Activated naive CD8-positive, alpha-beta T cell treated with anti-CD3 and anti-CD28 coated beads for 36 hours (primary cell): Measurements from ENCODE around the gene ZNRF3. TPM values are rescaled to one million over a fixed set of nuclear protein-coding genes. Genes with fewer than 3 reads are reported as not detected.

Experiments used
- DNase-seq: peaks from one replicate; pipeline ENCODE4 v3.0.0; 2021
- H3K27ac Mint-ChIP-seq: one replicate; pipeline ENCODE4 v1.8.0; 2022; ENCODE audit warnings: mild to moderate bottlenecking, moderate library complexity, mixed read lengths
- H3K27me3 Mint-ChIP-seq: one replicate; pipeline ENCODE4 v1.8.0; 2022; ENCODE audit warnings: mild to moderate bottlenecking, mixed read lengths
- H3K36me3 Mint-ChIP-seq: one replicate; pipeline ENCODE4 v1.8.0; 2021; ENCODE audit warnings: mild to moderate bottlenecking, mixed read lengths
- H3K4me1 Mint-ChIP-seq: one replicate; pipeline ENCODE4 v1.8.0; 2021; ENCODE audit warnings: mixed read lengths
- H3K4me3 Mint-ChIP-seq: one replicate; pipeline ENCODE4 v1.8.0; 2022; ENCODE audit warnings: mild to moderate bottlenecking, moderate library complexity, mixed read lengths
- H3K9me3 Mint-ChIP-seq: one replicate; pipeline ENCODE4 v1.8.0; 2022; ENCODE audit warnings: mixed read lengths
- total RNA-seq, 2 experiments: library from RNA; stranded (reverse); gene quantifications; one replicate each; pipeline ENCODE4 v1.2.3, GENCODE V29; 2021

The ZNRF3 gene
- total RNA-seq, 2 experiments from 2014 or later = 2.2 to 2.4 TPM

DNA sequence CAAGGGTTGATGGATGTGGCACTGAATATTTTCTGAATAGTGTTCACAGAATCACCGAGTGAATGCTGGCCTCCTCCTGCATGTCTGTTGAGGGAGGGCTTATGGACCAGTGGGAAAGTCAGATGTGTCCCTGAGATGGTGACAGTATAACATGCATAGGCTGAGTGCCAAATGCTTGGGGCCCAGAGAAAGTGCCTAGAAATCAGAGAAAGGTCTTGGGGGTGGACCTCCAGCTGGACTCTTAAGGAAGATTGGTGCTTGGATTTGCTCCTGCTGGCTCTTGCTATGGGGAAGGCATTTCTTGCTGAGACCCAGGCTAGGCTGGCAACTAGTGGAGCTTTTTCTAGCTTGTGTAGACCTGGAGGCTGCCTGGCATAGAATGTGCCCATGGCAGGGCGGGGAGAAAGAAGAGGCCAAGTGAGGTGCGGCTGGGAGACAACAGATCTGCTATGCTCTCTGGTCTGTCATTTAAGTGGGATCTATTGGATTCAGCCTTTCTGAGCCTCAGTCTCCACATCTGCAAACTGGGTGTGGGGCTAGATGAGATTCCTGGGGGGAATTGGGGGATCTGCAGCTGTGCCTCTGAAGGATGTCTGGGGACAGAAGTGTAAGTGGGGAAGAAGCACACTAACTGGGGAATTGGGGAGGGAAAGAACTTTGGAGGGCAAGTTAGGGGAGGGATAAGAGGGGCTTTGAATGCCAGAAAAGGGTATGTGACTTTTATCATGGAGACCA lies 27.4 kb downstream of the ZNRF3 start:
- Mint-ChIP-seq H3K4me1 (peaks cover 36% of the 10 kb centered on the region), H3K27me3 (peaks cover 28% of the 10 kb centered on the region), H3K27ac (no peak overlapping the region), H3K4me3 (no peak overlapping the region), H3K9me3 (no peaks in the 10 kb centered on the region), H3K36me3 (peaks cover 2% of the 10 kb centered on the region)
- DNase-seq = no peak

DNA sequence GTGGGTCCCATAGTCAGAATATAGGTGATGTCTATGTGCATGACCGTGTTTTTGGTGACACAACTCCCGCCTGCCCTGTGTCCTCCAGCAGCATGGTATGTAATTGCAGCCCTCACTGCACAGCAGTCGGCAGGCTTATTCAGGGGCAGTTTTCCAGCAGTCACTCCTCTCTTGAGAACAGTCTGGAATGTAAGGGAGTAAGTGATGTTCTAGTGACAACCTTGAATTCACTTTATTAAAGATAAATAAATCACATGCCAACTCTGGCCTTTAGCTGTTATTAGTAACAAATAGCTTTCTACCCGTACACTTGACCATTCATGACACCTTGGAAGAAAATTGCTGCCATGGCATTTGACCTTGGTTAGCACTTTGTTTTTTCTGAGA lies 27.9 kb downstream of the ZNRF3 start:
- H3K4me1 Mint-ChIP-seq = peaks cover 35% of the 10 kb centered on the region
- no peak overlapping the region for H3K27ac Mint-ChIP-seq
- H3K36me3 Mint-ChIP-seq = peaks cover 2% of the 10 kb centered on the region
- no peak overlapping the region for H3K4me3 Mint-ChIP-seq
- H3K9me3 Mint-ChIP-seq = no peaks in the 10 kb centered on the region
- peaks cover 32% of the 10 kb centered on the region for H3K27me3 Mint-ChIP-seq
- no peak for DNase-seq

DNA sequence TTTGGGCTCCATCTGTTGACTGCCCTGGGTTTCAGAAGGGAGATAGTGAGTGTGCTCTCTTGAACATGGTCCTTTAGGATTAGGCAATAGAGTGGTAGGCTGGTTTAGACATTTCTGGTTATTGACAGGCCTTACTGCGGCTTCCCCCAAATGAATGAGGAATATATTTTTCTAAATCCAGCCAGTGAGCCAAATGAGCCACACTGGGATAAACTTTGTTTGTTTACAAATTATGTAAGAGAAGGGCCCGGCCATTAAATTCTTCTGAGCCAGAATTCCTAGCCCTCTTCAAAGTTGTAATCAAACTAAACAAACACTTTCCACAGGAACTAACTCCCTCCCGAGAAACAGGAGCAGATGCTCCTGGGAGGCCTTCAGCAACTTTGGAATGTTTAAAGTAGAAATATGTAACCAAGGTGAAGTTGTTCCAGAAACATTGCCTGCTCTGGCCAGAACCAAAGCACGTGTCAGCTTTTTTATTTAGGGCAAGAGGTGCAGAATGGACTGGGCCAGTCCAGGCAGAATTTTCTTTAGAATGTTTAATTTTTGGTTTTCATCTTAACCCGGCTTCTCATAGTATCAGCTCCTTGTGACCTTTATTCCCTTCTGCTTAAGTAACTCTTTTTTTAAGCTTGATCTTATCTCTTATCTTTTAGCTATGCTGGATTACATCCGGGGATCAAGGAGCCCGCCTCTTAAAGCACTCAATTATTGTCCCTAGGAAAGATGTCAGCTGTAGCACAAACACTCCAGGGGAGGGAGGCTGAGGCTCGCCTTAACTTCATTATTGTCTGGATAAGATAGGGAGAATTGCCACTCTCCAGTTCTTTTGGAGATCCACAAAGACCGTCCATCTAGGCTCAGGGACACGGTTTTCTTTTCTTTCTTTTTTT lies 28.7 kb downstream of the ZNRF3 start:
- H3K4me3 Mint-ChIP-seq = no peak overlapping the region
- peaks cover 37% of the 10 kb centered on the region for H3K27me3 Mint-ChIP-seq
- H3K4me1 Mint-ChIP-seq = peaks cover 29% of the 10 kb centered on the region
- no peaks in the 10 kb centered on the region for H3K9me3 Mint-ChIP-seq
- H3K36me3 Mint-ChIP-seq = peaks cover 2% of the 10 kb centered on the region
- no peak for DNase-seq
- H3K27ac Mint-ChIP-seq = no peak overlapping the region

DNA sequence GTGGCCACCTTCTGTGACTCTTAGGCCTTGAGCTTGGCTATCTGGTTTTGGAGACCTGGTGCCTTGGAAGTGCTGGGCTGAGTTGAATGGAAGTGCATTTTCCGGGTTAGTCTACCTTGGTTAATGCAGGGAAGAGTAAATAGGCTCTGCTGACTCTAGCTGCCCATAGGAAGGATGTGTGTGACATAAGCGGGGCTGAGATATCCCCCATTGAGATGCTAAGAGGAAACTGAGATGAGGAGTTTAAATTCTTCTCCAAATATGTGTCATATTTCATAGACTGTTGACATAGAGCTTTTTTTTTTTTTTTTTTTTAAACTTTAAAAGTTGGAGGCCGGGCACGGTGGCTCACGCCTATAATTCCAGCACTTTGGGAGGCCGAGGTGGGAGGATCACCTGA lies 30.8 kb downstream of the ZNRF3 start:
- H3K4me1 Mint-ChIP-seq = peaks cover 9% of the 10 kb centered on the region
- no peak overlapping the region for H3K27ac Mint-ChIP-seq
- DNase-seq = no peak
- H3K36me3 Mint-ChIP-seq = no peaks in the 10 kb centered on the region
- no peak overlapping the region for H3K4me3 Mint-ChIP-seq
- H3K9me3 Mint-ChIP-seq = no peaks in the 10 kb centered on the region
- H3K27me3 Mint-ChIP-seq = peaks cover 49% of the 10 kb centered on the region

DNA sequence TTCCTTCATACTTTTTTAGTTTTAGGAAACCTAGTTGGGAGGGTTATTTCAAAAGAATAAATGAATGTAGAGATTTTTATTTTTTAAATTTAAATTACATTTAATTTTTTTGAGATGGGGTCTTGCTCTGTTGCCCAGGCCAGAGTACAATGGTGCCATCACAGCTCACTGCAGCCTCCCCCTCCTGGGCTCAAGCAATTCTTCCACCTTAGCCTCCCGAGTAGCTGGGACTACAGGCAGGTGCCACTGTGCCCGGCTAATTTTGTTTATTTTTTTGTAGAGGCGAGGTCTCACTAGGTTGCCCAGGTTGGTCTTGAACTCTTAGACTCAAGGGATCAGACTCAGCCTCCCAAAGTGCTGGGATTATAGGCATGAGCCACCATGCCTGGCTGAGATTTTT lies 32.6 kb downstream of the ZNRF3 start:
- peaks cover 48% of the 10 kb centered on the region for H3K27me3 Mint-ChIP-seq
- no peaks in the 10 kb centered on the region for H3K36me3 Mint-ChIP-seq
- no peak for DNase-seq
- H3K4me3 Mint-ChIP-seq = no peak overlapping the region
- no peak overlapping the region for H3K27ac Mint-ChIP-seq
- peaks cover 7% of the 10 kb centered on the region for H3K4me1 Mint-ChIP-seq
- H3K9me3 Mint-ChIP-seq = no peaks in the 10 kb centered on the region

DNA sequence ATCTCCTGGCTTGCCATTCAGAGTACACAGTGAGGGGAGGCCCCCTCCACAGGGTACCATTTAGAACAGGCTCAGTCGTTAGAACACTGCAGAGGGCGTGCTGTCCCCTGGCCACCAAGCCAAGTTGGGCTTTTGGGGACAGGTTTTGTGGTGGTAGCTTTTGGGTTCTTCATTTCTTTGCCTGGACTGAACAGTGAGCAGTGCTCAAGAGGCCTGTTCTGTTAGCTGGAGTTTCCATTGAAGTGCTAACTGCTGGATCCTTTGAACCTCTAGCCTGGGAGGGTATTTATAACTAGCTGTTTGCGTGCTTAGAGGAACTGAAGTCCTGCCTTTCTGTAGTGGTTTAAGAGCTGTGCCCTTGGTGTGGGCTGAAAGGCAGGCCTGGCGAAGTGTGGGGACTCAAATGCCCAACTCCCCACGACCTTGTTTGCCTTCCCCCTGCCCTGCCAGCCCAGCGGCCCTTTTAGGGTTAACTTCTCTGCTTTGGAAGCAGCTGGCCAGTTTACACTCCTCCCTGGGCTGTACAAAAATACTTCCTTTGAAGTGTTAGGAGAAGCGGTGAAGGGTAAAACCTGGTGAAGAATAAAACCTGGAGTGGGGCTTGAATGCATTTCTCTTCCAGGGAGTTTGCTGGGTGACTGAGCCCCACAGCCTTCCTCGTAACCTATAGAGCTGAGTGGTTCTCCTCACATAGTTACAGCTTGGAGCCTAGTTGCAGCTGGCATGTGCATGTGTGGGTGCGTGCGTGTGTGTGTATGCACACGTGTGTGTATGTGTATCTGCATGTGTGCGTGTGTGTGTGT lies 34.6 kb downstream of the ZNRF3 start:
- DNase-seq = no peak
- Mint-ChIP-seq H3K9me3 (no peaks in the 10 kb centered on the region), H3K27me3 (peaks cover 60% of the 10 kb centered on the region), H3K36me3 (no peaks in the 10 kb centered on the region), H3K27ac (no peak overlapping the region), H3K4me3 (no peak overlapping the region), H3K4me1 (peaks cover 11% of the 10 kb centered on the region)

DNA sequence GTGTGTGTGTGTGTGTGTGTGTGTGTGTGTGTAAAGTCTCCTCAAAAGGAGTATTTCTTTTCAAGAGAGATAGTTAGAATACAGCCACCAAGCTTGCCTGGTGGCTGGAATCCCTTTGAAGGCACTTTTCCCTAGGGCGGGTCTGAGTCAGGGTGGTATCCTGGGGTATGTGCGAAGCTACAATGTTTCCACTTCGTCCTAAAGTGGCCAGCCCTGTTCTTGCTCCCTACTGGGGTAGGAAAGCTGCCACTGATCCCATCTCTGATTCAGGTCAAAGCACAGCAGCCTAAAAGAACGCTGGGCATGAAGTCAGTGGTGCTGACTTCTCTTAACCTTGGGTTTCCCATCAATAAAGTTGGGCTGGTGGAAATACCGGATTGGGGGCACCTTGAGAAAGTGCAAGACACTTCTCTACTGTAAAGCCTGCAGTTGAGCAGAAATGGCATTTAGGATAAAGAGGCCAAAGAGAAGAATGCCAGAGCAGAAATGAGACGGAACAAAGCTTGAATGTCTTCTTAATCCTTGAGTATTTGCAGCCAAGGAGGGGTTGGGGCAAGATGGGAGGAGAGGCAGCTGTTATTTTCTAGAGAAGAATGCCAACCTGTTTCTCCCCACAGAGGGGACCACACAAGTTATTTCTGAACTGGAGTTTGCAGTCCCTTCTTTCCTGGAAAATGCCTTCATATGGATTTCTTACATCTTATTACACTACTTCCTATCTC lies 35.3 kb downstream of the ZNRF3 start:
- H3K4me3 Mint-ChIP-seq = no peak overlapping the region
- DNase-seq = no peak
- peaks cover 11% of the 10 kb centered on the region for H3K4me1 Mint-ChIP-seq
- no peaks in the 10 kb centered on the region for H3K9me3 Mint-ChIP-seq
- no peaks in the 10 kb centered on the region for H3K36me3 Mint-ChIP-seq
- H3K27me3 Mint-ChIP-seq = peaks cover 63% of the 10 kb centered on the region
- no peak overlapping the region for H3K27ac Mint-ChIP-seq

DNA sequence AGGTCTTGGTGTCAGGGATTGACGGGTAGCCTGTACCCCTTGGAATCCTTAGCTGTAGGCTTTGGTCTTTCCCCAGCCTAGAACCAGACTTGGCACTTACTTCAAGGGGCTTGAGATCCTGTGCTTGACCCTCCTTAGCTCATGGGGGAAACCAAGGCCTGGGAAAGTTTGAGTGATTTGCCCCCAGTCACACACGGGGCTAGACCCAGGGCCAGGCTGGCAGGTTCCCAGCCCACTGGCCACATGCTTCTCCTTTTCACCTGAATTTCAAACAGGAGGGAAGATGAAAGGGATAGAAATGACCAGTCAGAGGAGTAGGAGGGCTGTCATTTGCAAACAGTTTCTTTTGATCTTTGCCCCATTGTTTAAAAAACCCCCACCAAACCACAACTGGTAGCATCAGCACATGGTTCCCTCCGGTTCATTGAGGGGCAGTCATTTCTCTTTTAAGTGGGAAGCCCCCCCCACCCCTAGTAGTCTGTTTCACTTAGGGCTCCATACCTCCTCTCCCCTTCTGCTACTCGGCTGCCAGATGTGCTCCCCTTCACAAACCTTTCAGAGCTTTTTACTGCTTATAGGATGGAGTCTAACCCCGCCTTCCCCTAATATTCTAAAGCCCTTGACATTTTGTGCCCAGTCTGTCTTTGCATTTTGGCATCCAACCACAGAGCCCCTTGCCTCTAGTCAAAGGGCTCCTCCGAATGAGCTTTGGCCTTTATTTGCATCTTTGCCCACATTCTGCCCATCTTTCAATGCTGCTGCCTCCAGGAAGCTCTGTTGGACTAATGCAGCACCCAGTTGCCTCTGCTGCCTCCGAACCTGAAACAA lies 37.6 kb downstream of the ZNRF3 start:
- Mint-ChIP-seq H3K4me1 (peaks cover 11% of the 10 kb centered on the region), H3K27me3 (peaks cover 75% of the 10 kb centered on the region), H3K27ac (no peak overlapping the region), H3K36me3 (no peaks in the 10 kb centered on the region), H3K4me3 (no peak overlapping the region), H3K9me3 (no peaks in the 10 kb centered on the region)
- no peak for DNase-seq

DNA sequence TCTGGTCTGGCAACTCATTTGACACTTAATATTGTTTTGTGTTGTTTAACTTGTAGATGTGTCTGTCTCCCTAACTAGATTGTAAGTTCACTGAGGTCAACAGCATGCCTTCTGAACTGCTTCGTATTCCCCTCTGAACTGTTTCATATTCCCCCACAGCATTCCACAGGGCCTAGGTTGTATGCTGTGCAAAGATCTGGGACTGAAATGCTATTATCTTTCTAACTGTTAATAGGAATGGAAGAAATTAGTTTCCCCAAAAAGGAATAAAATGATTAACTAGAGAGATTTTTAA lies 38.2 kb downstream of the ZNRF3 start:
- H3K4me3 Mint-ChIP-seq = no peak overlapping the region

DNA sequence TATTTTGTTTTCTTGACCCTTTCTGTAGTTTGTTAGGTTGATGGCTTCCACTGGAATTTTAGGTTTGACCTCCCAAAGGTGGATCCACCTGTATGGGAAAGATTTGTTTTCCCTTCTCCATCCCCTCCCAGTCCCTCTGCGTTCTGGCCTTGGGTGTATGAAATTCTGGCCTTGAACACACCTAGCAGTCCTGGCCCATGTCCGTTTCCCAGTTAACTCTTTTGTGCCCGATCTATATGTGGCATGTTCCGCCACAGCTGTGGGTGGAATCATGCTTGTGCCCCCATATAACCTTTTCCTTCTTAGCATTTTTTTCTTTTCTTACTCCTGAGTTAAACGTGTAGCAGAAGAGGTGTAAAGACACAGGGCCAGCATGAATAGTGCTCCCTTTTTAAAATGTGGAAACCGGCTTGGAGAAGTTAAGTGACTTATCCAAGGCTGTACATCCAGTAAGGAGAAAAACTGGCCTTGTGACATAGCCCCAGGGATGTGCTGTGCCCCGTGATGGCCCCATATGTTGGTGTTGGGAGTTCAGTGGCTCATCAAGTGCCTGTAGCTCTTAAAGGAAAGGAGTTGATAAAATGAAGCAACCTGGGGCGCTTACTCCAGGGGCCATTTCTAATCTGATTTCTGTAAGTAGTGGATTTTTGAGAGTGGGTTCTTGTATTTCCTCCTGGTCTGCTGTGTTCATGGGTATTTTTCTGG lies 39.3 kb downstream of the ZNRF3 start:
- Mint-ChIP-seq H3K4me1 (peaks cover 10% of the 10 kb centered on the region), H3K27ac (no peak overlapping the region), H3K9me3 (no peaks in the 10 kb centered on the region), H3K27me3 (peaks cover 79% of the 10 kb centered on the region), H3K36me3 (no peaks in the 10 kb centered on the region), H3K4me3 (no peak overlapping the region)
- no peak for DNase-seq

More for the DNA sequence above, 38.2 kb downstream of the ZNRF3 start:
- Mint-ChIP-seq H3K9me3 (no peaks in the 10 kb centered on the region), H3K36me3 (no peaks in the 10 kb centered on the region), H3K27me3 (peaks cover 73% of the 10 kb centered on the region), H3K27ac (no peak overlapping the region), H3K4me1 (peaks cover 11% of the 10 kb centered on the region)
- DNase-seq = no peak

DNA sequence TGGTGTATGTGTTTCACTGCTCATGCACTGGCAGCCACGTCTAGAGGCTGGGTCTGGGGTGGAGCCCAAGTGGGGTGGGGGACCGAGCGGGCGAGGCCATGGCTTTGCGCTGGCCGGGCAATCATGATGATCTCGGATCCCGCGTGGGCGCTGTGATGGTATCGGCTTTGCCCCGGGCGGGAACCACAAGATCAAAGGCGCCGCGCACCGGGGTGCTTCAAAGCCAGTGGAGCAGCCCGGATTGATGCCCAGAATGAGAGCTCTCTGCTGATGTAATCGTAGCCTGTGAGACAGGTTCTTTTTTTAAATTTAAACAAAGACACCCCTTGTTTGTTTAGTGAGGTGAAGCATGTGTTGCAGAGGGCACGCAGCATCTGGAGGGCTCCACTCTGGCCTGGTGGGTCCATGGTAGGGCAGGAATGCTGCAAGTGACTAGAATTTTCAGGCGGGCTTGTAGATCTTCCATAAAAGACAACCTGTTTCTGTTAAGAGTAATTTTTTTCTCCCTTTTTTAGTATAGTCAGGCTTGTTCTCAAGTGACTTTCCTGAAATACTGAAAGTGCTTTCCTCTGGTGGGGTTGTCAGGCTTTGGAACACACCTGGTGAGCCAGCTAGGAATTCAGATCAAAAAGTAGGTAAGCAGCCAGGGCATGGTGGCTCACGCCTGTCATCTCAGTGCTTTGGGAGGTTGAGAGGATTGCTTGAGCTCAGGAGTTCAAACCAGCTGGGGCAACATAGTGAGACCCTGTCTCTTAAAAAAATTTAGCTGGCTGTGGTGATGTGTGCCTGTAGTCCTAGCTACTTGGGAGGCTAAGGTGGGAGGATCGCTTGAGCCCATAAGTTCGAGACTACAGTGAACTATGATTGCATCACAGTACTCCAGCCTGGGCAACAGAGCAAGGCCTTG lies 40.7 kb downstream of the ZNRF3 start:
- no peak for DNase-seq
- no peak overlapping the region for H3K27ac Mint-ChIP-seq
- no peak overlapping the region for H3K4me3 Mint-ChIP-seq
- H3K27me3 Mint-ChIP-seq = peaks cover 73% of the 10 kb centered on the region
- H3K4me1 Mint-ChIP-seq = peaks cover 9% of the 10 kb centered on the region
- H3K36me3 Mint-ChIP-seq = no peaks in the 10 kb centered on the region
- H3K9me3 Mint-ChIP-seq = no peaks in the 10 kb centered on the region

DNA sequence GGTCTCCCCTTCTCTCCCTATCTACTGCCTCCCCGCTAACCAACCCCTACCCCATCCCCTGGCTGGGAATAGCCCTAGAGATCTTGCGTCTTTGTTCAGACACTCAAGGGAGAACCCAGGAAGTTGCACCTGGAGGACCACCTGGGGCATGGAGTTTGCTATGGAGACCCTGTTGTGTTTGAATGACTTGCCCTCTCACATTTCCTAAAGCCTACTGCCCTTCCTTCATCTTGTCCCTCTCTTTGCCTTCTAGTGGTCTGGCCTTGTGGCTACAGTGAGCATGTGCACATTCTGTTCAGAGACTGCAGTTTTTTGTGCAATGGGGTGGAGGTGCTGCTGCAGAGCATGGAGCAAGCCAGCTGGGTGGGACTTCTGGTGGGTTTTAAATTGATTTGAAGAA lies 42.5 kb downstream of the ZNRF3 start:
- Mint-ChIP-seq H3K27ac (no peak overlapping the region), H3K36me3 (no peaks in the 10 kb centered on the region), H3K27me3 (peaks cover 75% of the 10 kb centered on the region), H3K9me3 (no peaks in the 10 kb centered on the region), H3K4me3 (no peak overlapping the region), H3K4me1 (peaks cover 6% of the 10 kb centered on the region)
- DNase-seq = no peak

DNA sequence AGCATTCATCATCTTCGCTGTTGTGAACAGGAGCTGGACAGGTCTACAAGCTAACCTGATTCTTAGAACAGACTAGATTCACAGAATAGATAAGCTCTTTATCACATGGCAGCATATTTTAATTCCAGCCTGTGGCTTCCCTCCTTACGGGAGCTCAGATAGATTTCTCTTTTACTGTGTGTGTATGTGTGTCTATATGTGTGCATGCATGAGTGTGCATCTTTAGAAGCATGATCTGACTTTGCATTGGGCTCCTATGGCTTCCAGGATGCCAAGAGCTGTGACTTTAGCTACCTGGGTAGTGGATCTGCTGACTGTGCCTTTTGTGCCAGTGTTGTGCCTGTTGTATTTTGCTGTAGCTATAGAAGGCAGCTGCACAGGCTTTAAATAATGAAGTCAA lies 44.3 kb downstream of the ZNRF3 start:
- Mint-ChIP-seq H3K36me3 (no peaks in the 10 kb centered on the region), H3K27me3 (peaks cover 75% of the 10 kb centered on the region), H3K9me3 (no peaks in the 10 kb centered on the region), H3K27ac (no peak overlapping the region), H3K4me3 (no peak overlapping the region), H3K4me1 (peaks cover 1% of the 10 kb centered on the region)
- no peak for DNase-seq
